Muscle layer of duodenum (tissue), 2 donors: ENCODE measurements around the gene DPH1.
"Not testable (repeated sequence)": the region's sequence is repeated elsewhere in the genome, so short reads cannot be mapped to it uniquely, and the experiment has no call there.

Experiments used
- H3K27ac ChIP-seq: one replicate; pipeline ENCODE4 v1.7.0; 2013; ENCODE audit warnings: mild to moderate bottlenecking, low read length
- H3K27me3 ChIP-seq: one replicate; pipeline ENCODE4 v1.7.0; 2013; ENCODE audit warnings: low read depth, mild to moderate bottlenecking, control low read depth, low read length
- H3K36me3 ChIP-seq, 2 donors: one replicate each; pipeline ENCODE4 v1.7.0; 2013; ENCODE audit warnings: low read length in 2 of 2, control low read depth in 1 of 2, mild to moderate bottlenecking in 1 of 2; ENCODE audit not compliant: insufficient read depth in 2 of 2, control insufficient read depth in 1 of 2
- H3K4me1 ChIP-seq, 2 donors: one replicate each; pipeline ENCODE4 v1.7.0; 2013; ENCODE audit warnings: low read length in 2 of 2, mild to moderate bottlenecking in 2 of 2, control low read depth in 1 of 2, moderate library complexity in 1 of 2; ENCODE audit not compliant: insufficient read depth in 2 of 2, control insufficient read depth in 1 of 2
- H3K4me3 ChIP-seq, 2 donors: one replicate each; pipeline ENCODE4 v1.7.0; 2013; ENCODE audit warnings: low read length in 2 of 2, low read depth in 1 of 2, mild to moderate bottlenecking in 1 of 2
- H3K9me3 ChIP-seq, 2 donors: one replicate each; pipeline ENCODE4 v1.7.0; 2013; ENCODE audit warnings: low read length in 2 of 2, control low read depth in 1 of 2, mild to moderate bottlenecking in 1 of 2; ENCODE audit not compliant: control insufficient read depth in 1 of 2
- donor health status: healthy.

DPH1 gene

DNA sequence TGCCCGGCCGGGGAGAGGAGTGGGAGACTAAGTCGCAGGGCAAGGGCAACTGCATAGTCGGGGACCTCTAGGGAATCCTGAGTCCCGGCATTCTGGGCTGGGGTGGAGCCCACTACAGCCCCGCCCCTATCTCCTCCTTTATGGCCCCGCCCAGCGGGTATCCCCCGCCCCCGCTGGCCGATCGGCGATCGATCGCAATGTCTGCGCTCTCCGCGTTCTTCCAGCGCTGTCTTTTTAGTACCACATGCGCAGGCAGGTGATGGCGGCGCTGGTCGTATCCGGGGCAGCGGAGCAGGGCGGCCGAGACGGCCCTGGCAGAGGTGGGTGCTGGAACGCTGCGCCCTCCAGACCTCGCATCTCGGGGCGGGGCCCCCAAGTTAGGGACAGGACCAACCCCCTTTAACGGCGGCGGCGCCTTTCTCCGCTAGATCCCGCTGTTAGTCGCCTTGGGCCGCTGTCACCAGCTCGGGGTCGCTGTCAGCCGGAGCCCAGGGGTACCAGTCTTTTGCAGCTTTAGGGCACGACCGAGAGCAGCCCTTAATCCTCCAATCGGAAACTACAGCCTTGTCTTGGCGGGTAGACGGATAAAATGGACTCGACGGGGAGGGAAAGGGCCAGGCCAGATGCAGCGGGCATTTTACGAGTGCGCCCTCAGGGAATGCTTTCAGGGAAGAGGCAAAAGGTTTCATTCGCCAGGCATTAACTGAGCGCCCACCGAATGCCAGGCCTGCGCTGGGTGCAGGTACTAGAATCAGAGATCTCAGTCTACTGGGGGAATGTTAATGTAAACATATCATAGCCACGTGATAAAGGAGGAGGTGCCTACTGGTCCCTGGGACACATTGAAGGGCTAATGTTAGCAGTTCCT is at the start of gene DPH1:
DPH1 (plus strand) TSS at position 243 of the 868 bp plus-strand sequence; CDS start at position 260, 17 bp downstream.
- Histone ChIP-seq H3K27me3 (peaks cover 10% of the 10 kb centered on the region), H3K9me3 (no peaks in the 10 kb centered on the region), H3K36me3 (peaks cover 4 to 8% of the 10 kb centered on the region in 2 donors), H3K4me1 (peaks cover 4 to 28% of the 10 kb centered on the region in 2 donors), H3K4me3 (peak within 1 kb of the TSS; percentile 99 to 100), H3K27ac (peak within 1 kb of the TSS; percentile 76)

DNA sequence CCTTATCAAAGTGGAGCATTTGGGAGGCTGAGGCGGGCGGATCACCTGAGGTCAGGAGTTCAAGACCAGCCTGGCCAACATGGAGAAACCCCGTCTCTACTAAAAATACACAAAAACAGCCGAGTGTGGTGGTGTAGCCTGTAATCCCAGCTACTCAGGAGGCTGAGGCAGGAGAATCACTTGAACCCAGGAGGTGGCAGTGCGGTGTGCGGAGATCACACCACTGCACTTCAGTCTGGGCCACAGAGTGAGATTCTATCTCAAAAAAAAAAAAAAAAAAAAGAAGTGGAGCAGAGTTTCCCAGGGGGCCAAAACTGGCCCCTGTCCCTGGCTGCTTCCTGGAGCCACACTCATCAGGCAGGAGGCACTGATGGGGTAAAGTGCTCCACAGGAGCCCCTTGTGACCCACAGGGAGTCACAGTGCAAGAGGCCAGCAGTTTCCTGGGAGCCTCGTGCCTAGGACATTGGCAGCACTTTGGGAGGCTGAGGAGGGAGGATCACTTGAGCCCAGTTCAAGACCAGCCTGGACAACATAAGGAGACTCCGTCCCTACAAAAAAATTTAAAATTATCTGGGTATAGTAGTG is 49.2 kb upstream of the DPH1 start:
- H3K9me3 ChIP-seq, result no peaks in the 10 kb centered on the region
- H3K36me3 ChIP-seq, result no peaks in the 10 kb centered on the region
- peaks cover 0 to 5% of the 10 kb centered on the region in 2 donors for H3K4me1 ChIP-seq
- H3K4me3 ChIP-seq, result no peak overlapping the region
- peaks cover 10% of the 10 kb centered on the region for H3K27me3 ChIP-seq
- H3K27ac ChIP-seq, result no peak overlapping the region

DNA sequence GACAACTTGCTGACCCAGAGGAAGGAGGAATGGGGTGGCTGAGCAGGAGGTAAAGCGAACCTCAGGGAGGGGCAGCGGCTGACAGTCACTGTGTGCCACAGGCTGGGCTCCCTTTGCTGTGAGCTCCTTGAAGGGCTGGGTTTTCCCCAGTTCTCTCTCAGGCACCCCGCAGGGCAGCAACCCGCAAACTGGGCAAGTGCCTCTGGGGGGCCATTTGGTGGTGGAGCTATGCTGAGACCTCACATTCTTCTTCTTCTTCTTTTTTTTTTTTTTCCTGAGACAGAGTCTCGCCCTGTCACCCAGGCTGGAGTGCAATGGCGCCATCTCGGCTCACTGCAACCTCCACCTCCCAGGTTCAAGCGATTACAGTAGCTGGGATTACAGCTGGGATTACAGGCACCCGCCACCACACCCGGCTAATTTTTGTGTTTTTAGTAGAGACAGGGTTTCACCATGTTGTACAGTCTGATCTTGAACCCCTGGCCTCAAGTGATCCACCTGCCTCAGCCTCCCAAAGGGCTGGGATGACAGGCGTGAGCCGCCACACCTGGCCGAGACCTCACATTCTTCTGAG is 47.1 kb upstream of the DPH1 start:
- H3K27me3 ChIP-seq, H3K4me3 ChIP-seq, H3K27ac ChIP-seq, H3K4me1 ChIP-seq, H3K36me3 ChIP-seq, H3K9me3 ChIP-seq: not testable (repeated sequence)

DNA sequence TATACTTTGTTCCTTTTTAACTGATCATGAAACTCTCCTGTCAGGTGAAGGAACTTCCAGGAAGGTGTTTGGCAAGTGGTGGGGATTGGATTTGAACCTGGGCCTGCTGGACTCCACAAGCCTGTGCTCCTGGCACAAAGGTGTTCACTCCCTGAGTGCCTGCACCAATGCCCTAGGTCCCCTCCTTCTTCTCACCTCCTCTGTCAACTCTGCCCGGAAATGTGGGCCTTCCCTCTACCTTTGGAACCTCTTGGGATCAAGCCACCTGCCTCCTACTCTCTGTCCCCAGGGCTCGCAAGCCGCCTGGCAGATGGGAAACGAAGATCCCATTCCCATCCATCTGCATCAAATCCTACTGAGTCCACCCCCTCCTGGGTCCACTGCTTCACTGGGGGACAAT is 44.9 kb upstream of the DPH1 start:
- Histone ChIP-seq H3K4me3 (no peak overlapping the region), H3K4me1 (no peaks in the 10 kb centered on the region), H3K27ac (no peak overlapping the region), H3K9me3 (no peaks in the 10 kb centered on the region), H3K27me3 (no peaks in the 10 kb centered on the region), H3K36me3 (no peaks in the 10 kb centered on the region)

DNA sequence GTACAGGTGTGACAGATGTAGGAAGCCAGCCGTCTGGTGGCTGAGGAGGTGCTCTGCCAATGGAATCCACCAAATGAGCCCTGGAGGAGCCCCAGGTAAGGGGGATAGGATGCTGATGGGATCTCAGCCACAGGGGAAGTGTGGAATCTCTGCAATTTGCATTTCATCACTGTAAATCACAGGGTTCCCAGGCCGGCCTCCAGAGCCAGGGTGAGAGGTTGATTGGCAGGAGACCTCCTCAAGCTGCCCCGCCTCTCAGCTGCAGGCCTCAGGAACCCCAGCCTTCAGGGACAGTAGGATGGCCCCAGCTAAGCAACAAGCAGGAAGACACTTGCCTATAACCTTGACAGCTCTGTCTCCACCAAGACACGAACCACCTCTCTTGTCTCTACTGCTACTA is 44.3 kb upstream of the DPH1 start:
- Histone ChIP-seq H3K4me1 (no peaks in the 10 kb centered on the region), H3K4me3 (no peak overlapping the region)

DNA sequence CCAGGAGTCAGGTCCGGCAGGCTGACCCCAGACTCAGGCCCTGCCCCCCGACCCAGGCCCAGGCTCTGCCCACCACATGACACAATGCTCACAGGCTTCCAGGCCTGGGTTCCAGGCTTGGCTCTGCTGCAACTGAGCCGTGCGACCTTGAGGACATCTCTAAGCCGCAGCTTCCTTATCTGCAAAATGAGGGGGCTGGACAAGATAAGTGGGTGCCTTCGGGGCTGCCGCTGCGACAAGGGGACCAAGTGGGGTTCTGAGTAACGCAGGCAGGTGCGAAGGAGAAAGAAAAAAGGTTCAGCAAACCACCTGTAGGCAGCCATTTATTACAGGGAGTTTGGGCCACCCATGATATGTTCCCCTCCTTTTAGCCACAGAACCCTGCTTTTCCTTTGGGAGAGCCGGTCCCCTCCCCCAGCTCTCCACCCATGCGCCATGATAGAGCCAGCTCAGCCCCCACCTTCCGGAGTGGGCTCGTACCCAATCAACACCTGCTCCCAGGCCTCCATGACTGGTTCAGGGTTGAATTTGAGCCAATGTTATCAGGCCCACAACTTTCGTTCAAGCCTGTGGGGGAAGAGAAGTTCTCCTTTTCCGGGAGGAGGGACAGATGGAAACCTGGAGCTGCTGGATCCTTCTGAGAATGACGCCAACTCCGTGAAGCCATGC is 43.0 kb upstream of the DPH1 start:
- no peak overlapping the region for H3K4me3 ChIP-seq
- no peaks in the 10 kb centered on the region for H3K9me3 ChIP-seq
- no peak overlapping the region for H3K27ac ChIP-seq
- H3K4me1 ChIP-seq, result no peaks in the 10 kb centered on the region
- H3K27me3 ChIP-seq, result no peaks in the 10 kb centered on the region
- H3K36me3 ChIP-seq, result no peaks in the 10 kb centered on the region

More for the DNA sequence above, 44.3 kb upstream of the DPH1 start:
- no peaks in the 10 kb centered on the region for H3K36me3 ChIP-seq
- no peak overlapping the region for H3K27ac ChIP-seq
- no peaks in the 10 kb centered on the region for H3K27me3 ChIP-seq
- H3K9me3 ChIP-seq, result no peaks in the 10 kb centered on the region

DNA sequence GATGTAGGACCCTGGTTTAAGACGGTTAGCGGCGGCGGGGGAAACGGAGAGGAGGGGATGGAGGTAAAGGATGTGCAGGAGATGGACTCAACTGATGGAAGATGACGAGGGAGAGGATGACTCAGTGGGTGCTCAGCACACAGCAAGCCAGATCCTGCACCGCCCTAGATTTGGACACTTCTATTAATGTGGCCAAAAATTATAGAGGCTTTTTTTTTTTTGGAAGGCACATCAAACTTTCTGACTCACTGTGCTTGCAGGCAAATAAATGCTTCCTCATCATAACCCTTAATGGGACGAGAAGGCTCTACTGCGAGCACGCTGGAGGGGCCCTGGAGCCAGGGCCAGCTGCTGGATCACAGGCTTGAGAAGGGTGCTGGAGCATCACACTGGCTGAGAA is 40.8 kb upstream of the DPH1 start:
- no peak overlapping the region for H3K4me3 ChIP-seq
- no peaks in the 10 kb centered on the region for H3K4me1 ChIP-seq
- no peak overlapping the region for H3K27ac ChIP-seq
- H3K27me3 ChIP-seq, result no peaks in the 10 kb centered on the region
- no peaks in the 10 kb centered on the region for H3K36me3 ChIP-seq
- H3K9me3 ChIP-seq, result no peaks in the 10 kb centered on the region

DNA sequence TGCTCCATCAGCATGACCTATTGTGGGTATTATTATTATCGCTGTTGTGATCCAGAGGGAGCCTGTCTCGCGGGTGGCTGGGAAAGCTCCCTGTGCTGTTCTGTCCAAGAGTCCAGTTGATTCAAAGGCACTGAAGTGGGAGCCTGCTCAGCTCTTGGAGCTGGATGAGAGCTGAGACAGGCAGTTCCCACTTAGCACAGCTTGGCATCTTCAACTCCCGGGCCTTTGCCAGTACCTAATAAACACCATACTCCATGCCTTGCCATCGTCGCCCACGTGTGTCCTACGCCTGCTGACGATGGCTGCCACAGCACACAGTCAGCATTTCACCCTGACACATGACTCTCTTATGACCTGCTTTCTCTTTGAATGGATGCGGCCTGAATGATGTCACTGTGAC is 37.4 kb upstream of the DPH1 start:
- Histone ChIP-seq H3K4me3 (no peak overlapping the region), H3K4me1 (peaks cover 0 to 8% of the 10 kb centered on the region in 2 donors), H3K27me3 (no peaks in the 10 kb centered on the region), H3K27ac (no peak overlapping the region), H3K36me3 (no peaks in the 10 kb centered on the region), H3K9me3 (no peaks in the 10 kb centered on the region)

DNA sequence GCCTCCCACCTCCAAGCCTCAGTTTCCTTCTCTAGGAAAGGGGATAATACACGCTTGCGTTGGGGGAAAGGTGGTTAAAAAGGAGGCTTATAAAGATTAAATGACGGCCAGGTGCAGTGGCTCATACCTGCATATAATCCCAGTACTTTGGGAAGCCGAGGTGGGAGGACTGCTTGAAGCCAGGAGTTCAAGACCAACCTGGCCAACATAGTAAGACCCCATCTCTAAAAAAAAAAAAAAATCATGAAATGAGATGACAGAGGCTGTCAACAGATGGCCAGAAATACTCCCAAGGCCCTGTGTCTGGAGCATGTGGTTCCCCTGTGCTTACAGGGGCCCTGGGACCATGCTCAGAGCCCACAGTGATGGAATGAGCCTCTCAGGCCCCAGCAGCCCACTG is 35.2 kb upstream of the DPH1 start:
- Histone ChIP-seq H3K9me3 (no peaks in the 10 kb centered on the region), H3K4me3 (no peak overlapping the region), H3K27me3 (no peaks in the 10 kb centered on the region), H3K4me1 (peaks cover 1 to 24% of the 10 kb centered on the region in 2 donors), H3K27ac (no peak overlapping the region), H3K36me3 (no peaks in the 10 kb centered on the region)

DNA sequence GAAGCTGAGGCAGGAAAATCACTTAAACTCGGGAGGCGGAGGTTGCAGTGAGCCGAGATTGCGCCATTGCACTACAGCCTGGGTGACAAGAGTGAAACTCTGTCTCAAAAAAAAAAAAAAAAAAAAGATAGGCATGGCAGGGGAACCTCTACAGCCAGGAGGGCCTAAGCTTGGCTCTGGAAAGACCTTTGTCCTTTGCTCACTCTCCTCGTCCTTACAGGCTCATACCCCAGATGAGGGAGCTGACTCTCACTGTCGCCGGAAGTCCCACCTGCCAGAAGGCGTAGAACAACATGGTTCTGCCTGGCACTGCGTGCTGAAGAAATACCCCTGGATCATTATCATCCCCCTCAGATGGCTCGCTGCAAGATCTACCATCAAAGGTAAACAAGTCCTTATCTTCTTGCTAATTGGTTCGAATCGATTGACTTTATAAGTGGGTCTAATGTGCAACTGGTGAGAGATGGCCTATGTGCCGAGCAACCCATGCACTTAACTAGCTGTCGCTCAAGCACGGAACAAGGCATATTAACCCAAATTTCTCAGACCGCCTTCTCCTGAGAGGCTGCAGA is 34.5 kb upstream of the DPH1 start:
- Histone ChIP-seq H3K36me3 (no peaks in the 10 kb centered on the region), H3K27me3 (no peaks in the 10 kb centered on the region), H3K27ac (no peak overlapping the region), H3K9me3 (no peaks in the 10 kb centered on the region), H3K4me1 (peaks cover 6 to 30% of the 10 kb centered on the region in 2 donors), H3K4me3 (no peak overlapping the region)
